ENCODE results near the gene GOLGA8B. TPM values are rescaled to one million over a fixed set of nuclear protein-coding genes. Genes with fewer than 3 reads are reported as not detected.

GOLGA8B gene
- total RNA-seq, 1 donor from 2014 or later: 31.3 TPM

GRCh38 chr15:34606545-34606944 is 23.1 kb upstream of the GOLGA8B start:
- Histone ChIP-seq H3K9me3 (no peaks in the 10 kb centered on the region), H3K27ac (no peak overlapping the region), H3K4me1 (no peaks in the 10 kb centered on the region), H3K27me3 (no peaks in the 10 kb centered on the region), H3K36me3 (no peaks in the 10 kb centered on the region), H3K4me3 (no peak overlapping the region)
- intact Hi-C loops (cut with DNase I): no loop called here
- no peak for TF ChIP-seq CTCF (IDR thresholded peaks at IDR 0.05)
- DNase-seq (ENCODE audit: low spot score in 2 of 2): no peak

- Histone ChIP-seq H3K4me1 (no peaks in the 10 kb centered on the region), H3K9me3 (no peaks in the 10 kb centered on the region), H3K27me3 (no peaks in the 10 kb centered on the region), H3K27ac (no peak overlapping the region), H3K4me3 (no peak overlapping the region), H3K36me3 (no peaks in the 10 kb centered on the region)
- intact Hi-C loops (cut with DNase I): no loop called here
- no peak for TF ChIP-seq CTCF (IDR thresholded peaks at IDR 0.05)
- no peak for DNase-seq (ENCODE audit: low spot score in 2 of 2)
Measured at GRCh38 chr15:34606131-34606530, 22.7 kb upstream of the GOLGA8B start.

- H3K4me1 ChIP-seq: no peaks in the 10 kb centered on the region
- H3K4me3 ChIP-seq: no peak overlapping the region
- H3K27ac ChIP-seq: no peak overlapping the region
- intact Hi-C loops (cut with DNase I): no loop called here
- H3K27me3 ChIP-seq: no peaks in the 10 kb centered on the region
- no peaks in the 10 kb centered on the region for H3K36me3 ChIP-seq
- no peak for DNase-seq (ENCODE audit: low spot score in 2 of 2)
- no peak for TF ChIP-seq CTCF (IDR thresholded peaks at IDR 0.05)
- no peaks in the 10 kb centered on the region for H3K9me3 ChIP-seq
Measured at GRCh38 chr15:34603095-34603494, 19.6 kb upstream of the GOLGA8B start.

- intact Hi-C loops (cut with DNase I): no loop called here
- TF ChIP-seq CTCF (IDR thresholded peaks at IDR 0.05): no peak
- Histone ChIP-seq H3K36me3 (no peaks in the 10 kb centered on the region), H3K4me1 (no peaks in the 10 kb centered on the region), H3K4me3 (no peak overlapping the region), H3K27ac (no peak overlapping the region), H3K27me3 (no peaks in the 10 kb centered on the region), H3K9me3 (no peaks in the 10 kb centered on the region)
- DNase-seq (ENCODE audit: low spot score in 2 of 2): no peak
Measured at GRCh38 chr15:34600923-34601322, 17.5 kb upstream of the GOLGA8B start.

GRCh38 chr15:34598799-34599585 is 15.5 kb upstream of the GOLGA8B start:
- H3K4me1 ChIP-seq: no peaks in the 10 kb centered on the region
- no peak overlapping the region for H3K27ac ChIP-seq
- intact Hi-C loops (cut with DNase I): no loop called here
- no peaks in the 10 kb centered on the region for H3K9me3 ChIP-seq
- no peak overlapping the region for H3K4me3 ChIP-seq
- H3K36me3 ChIP-seq: no peaks in the 10 kb centered on the region
- DNase-seq (ENCODE audit: low spot score in 2 of 2): no peak
- no peak for TF ChIP-seq CTCF (IDR thresholded peaks at IDR 0.05)
- H3K27me3 ChIP-seq: no peaks in the 10 kb centered on the region

Data from ascending aorta (tissue), 2 donors.